ENCODE measurements around the gene AP1S3. TPM values are rescaled to one million over a fixed set of nuclear protein-coding genes. Genes with fewer than 3 reads are reported as not detected.

Gene AP1S3
- total and polyA plus RNA-seq, 4 donors = 4.6 to 14.2 (median 6.5) TPM

GRCh38 chr2:223771475-223771874 is 65.9 kb downstream of the AP1S3 start:
- TF ChIP-seq CTCF (IDR thresholded peaks at IDR 0.05; ENCODE audit: control extremely low read depth, extremely low read depth) = no peak
- Histone ChIP-seq H3K9me3 (ENCODE audit: control insufficient read depth in 4 of 4, insufficient read depth in 3 of 4, low read length in 3 of 4) (no peaks in the 10 kb centered on the region), H3K36me3 (ENCODE audit: control insufficient read depth in 4 of 4, insufficient read depth in 4 of 4, low read length in 4 of 4) (no peaks in the 10 kb centered on the region), H3K4me3 (no peak overlapping the region), H3K27me3 (ENCODE audit: control insufficient read depth in 3 of 3, insufficient read depth in 3 of 3, low read length in 2 of 3) (no peaks in the 10 kb centered on the region), H3K9ac (ENCODE audit: insufficient read depth in 1 of 2, low read length in 2 of 2) (no peak overlapping the region), H3K4me1 (ENCODE audit: control insufficient read depth in 5 of 5, insufficient read depth in 5 of 5, low read length in 5 of 5) (peaks cover 0 to 2% (median 0%) of the 10 kb centered on the region in 5 donors), H3K27ac (ENCODE audit: low read depth in 1 of 2, low read length in 1 of 2) (no peak overlapping the region)
- peak in 1 of 3 donors; percentile 35 for DNase-seq
- ATAC-seq (ENCODE audit: insufficient read depth, low FRiP score) = no peak
- WGBS, 2 donors = 93 to 94% methylated on average over 4 of the region's 4 CpGs

- no peak for TF ChIP-seq CTCF (IDR thresholded peaks at IDR 0.05; ENCODE audit: control extremely low read depth, extremely low read depth)
- H3K27ac ChIP-seq (ENCODE audit: low read depth in 1 of 2, low read length in 1 of 2) = no peak overlapping the region
- no peaks in the 10 kb centered on the region for H3K9me3 ChIP-seq (ENCODE audit: control insufficient read depth in 4 of 4, insufficient read depth in 3 of 4, low read length in 3 of 4)
- H3K4me3 ChIP-seq = no peak overlapping the region
- H3K4me1 ChIP-seq (ENCODE audit: control insufficient read depth in 5 of 5, insufficient read depth in 5 of 5, low read length in 5 of 5) = peaks cover 0 to 4% (median 0%) of the 10 kb centered on the region in 5 donors
- no peak overlapping the region for H3K9ac ChIP-seq (ENCODE audit: insufficient read depth in 1 of 2, low read length in 2 of 2)
- 50 to 74% methylated on average over 3 of the region's 3 CpGs for WGBS, 2 donors
- ATAC-seq (ENCODE audit: insufficient read depth, low FRiP score) = no peak
- H3K36me3 ChIP-seq (ENCODE audit: control insufficient read depth in 4 of 4, insufficient read depth in 4 of 4, low read length in 4 of 4) = no peaks in the 10 kb centered on the region
- DNase-seq = no peak
- no peaks in the 10 kb centered on the region for H3K27me3 ChIP-seq (ENCODE audit: control insufficient read depth in 3 of 3, insufficient read depth in 3 of 3, low read length in 2 of 3)
These were observed 69.2 kb downstream of the AP1S3 start for GRCh38 chr2:223768179-223768578.

GRCh38 chr2:223767341-223767740 is 70.0 kb downstream of the AP1S3 start:
- no peak overlapping the region for H3K9ac ChIP-seq (ENCODE audit: insufficient read depth in 1 of 2, low read length in 2 of 2)
- H3K36me3 ChIP-seq (ENCODE audit: control insufficient read depth in 4 of 4, insufficient read depth in 4 of 4, low read length in 4 of 4) = no peaks in the 10 kb centered on the region
- TF ChIP-seq CTCF (IDR thresholded peaks at IDR 0.05; ENCODE audit: control extremely low read depth, extremely low read depth) = no peak
- no peaks in the 10 kb centered on the region for H3K9me3 ChIP-seq (ENCODE audit: control insufficient read depth in 4 of 4, insufficient read depth in 3 of 4, low read length in 3 of 4)
- DNase-seq (no peak), ATAC-seq (ENCODE audit: insufficient read depth, low FRiP score) (no peak)
- H3K27me3 ChIP-seq (ENCODE audit: control insufficient read depth in 3 of 3, insufficient read depth in 3 of 3, low read length in 2 of 3) = no peaks in the 10 kb centered on the region
- no peak overlapping the region for H3K27ac ChIP-seq (ENCODE audit: low read depth in 1 of 2, low read length in 1 of 2)
- no peak overlapping the region for H3K4me3 ChIP-seq
- H3K4me1 ChIP-seq (ENCODE audit: control insufficient read depth in 5 of 5, insufficient read depth in 5 of 5, low read length in 5 of 5) = peaks cover 0 to 4% (median 0%) of the 10 kb centered on the region in 5 donors

GRCh38 chr2:223765221-223765785 is 72.1 kb downstream of the AP1S3 start:
- TF ChIP-seq CTCF (IDR thresholded peaks at IDR 0.05; ENCODE audit: control extremely low read depth, extremely low read depth) = no peak
- WGBS, 2 donors = 63 to 68% methylated on average over 6 of the region's 6 CpGs
- H3K4me3 ChIP-seq = no peak overlapping the region

More at GRCh38 chr2:223765221-223765785, 72.1 kb downstream of the AP1S3 start:
- H3K9me3 ChIP-seq (ENCODE audit: control insufficient read depth in 4 of 4, insufficient read depth in 3 of 4, low read length in 3 of 4) = no peaks in the 10 kb centered on the region
- peaks cover 0 to 7% (median 0%) of the 10 kb centered on the region in 5 donors for H3K4me1 ChIP-seq (ENCODE audit: control insufficient read depth in 5 of 5, insufficient read depth in 5 of 5, low read length in 5 of 5)
- H3K27me3 ChIP-seq (ENCODE audit: control insufficient read depth in 3 of 3, insufficient read depth in 3 of 3, low read length in 2 of 3) = no peaks in the 10 kb centered on the region
- no peaks in the 10 kb centered on the region for H3K36me3 ChIP-seq (ENCODE audit: control insufficient read depth in 4 of 4, insufficient read depth in 4 of 4, low read length in 4 of 4)
- DNase-seq (no peak), ATAC-seq (ENCODE audit: insufficient read depth, low FRiP score) (no peak)
- H3K27ac ChIP-seq (ENCODE audit: low read depth in 1 of 2, low read length in 1 of 2) = no peak overlapping the region
- H3K9ac ChIP-seq (ENCODE audit: insufficient read depth in 1 of 2, low read length in 2 of 2) = no peak overlapping the region

All from lung (tissue), 12 donors.